H1 (cell line): ENCODE data around the gene F2. TPM values are rescaled to one million over a fixed set of nuclear protein-coding genes. Genes with fewer than 3 reads are reported as not detected.

Experiments
- CTCF ChIA-PET: fragments of 300-600 bp; sonication (Branson Sonifier 250); formaldehyde crosslinking; loops from one replicate; lab custom pipeline; 2021; ENCODE audit not compliant: partially characterized antibody; lab: Charles Lee
- POLR2A ChIA-PET: fragments of 300-600 bp; sonication (Branson Sonifier 250); formaldehyde crosslinking; loops from one replicate; lab custom pipeline; 2021; ENCODE audit warnings: inconsistent platforms; ENCODE audit not compliant: partially characterized antibody; lab: Charles Lee
- DNase-seq, 2 experiments: peaks; one replicate each; pipeline versions ENCODE4 v3.0.0 to v3.0.0-alpha.2; 2010 to 2022; ENCODE audit warnings: low spot score in 2 of 2, low read depth in 1 of 2, mixed read lengths in 1 of 2
- FAIRE-seq: peaks from 2 replicates; lab custom pipeline; 2011; peaks lifted over from hg19 to GRCh38; lab: Jason Lieb, UNC
- H2AFZ ChIP-seq: 2 replicates; pipeline ENCODE4 v1.8.1; 2012; ENCODE audit warnings: low read length, inconsistent platforms
- H2AK5ac ChIP-seq: 2 replicates; pipeline ENCODE4 v1.6.1; 2013; ENCODE audit warnings: low read depth, low read length
- H2BK120ac ChIP-seq: replicated peaks from 2 replicates; pipeline ENCODE3; 2013; ENCODE audit warnings: low read depth, low read length, inconsistent platforms
- H2BK12ac ChIP-seq: 2 replicates; pipeline ENCODE4 v1.6.1; 2013; ENCODE audit warnings: low read depth, low read length
- H2BK15ac ChIP-seq: 2 replicates; pipeline ENCODE4 v1.6.1; 2013; ENCODE audit warnings: low read length
- H2BK20ac ChIP-seq: 2 replicates; pipeline ENCODE4 v1.6.1; 2013; ENCODE audit warnings: low read length
- H2BK5ac ChIP-seq: 2 replicates; pipeline ENCODE4 v1.6.1; 2013; ENCODE audit warnings: low read depth, low read length
- H3K14ac ChIP-seq: 2 replicates; pipeline ENCODE4 v1.6.1; 2013; ENCODE audit warnings: inconsistent platforms; ENCODE audit not compliant: insufficient read length
- H3K18ac ChIP-seq: 2 replicates; pipeline ENCODE4 v1.6.1; 2013; ENCODE audit warnings: low read length; ENCODE audit errors: extremely low read depth
- H3K23ac ChIP-seq: 2 replicates; pipeline ENCODE4 v1.6.1; 2013; ENCODE audit warnings: inconsistent platforms; ENCODE audit not compliant: insufficient read length
- H3K23me2 ChIP-seq: 2 replicates; pipeline ENCODE4 v1.6.1; 2013; ENCODE audit warnings: low read depth, low read length
- H3K27ac ChIP-seq: 2 replicates; pipeline ENCODE4 v1.6.1; 2011; ENCODE audit warnings: low read depth, low read length, inconsistent platforms
- H3K27me3 ChIP-seq, 4 experiments: replicated peaks in 1 of 4; 1 replicate in 1 of 4; 2 replicates in 3 of 4; pipeline versions ENCODE4 v1.6.1 to v1.8.1; 2011 to 2013; ENCODE audit warnings: low read length in 3 of 4, mild to moderate bottlenecking in 3 of 4, inconsistent platforms in 2 of 4, mixed read lengths in 2 of 4, moderate library complexity in 1 of 4; ENCODE audit not compliant: control insufficient read depth in 3 of 4, insufficient read depth in 3 of 4; ENCODE audit errors: extremely low read depth in 1 of 4
- H3K36me3 ChIP-seq, 4 experiments: 2 replicates each; pipeline versions ENCODE4 v1.6.1 to v1.8.1; 2011 to 2013; ENCODE audit warnings: mild to moderate bottlenecking in 4 of 4, low read length in 3 of 4, moderate library complexity in 2 of 4, control low read depth in 1 of 4, inconsistent platforms in 1 of 4; ENCODE audit not compliant: insufficient read depth in 4 of 4, control insufficient read depth in 2 of 4
- H3K4ac ChIP-seq: replicated peaks from 2 replicates; pipeline ENCODE3; 2013; ENCODE audit warnings: low read length, low read depth, mixed read lengths, inconsistent platforms; ENCODE audit not compliant: insufficient read length
- H3K4me1 ChIP-seq, 4 experiments: replicated peaks in 1 of 4; 1 replicate in 1 of 4; 2 replicates in 3 of 4; pipeline versions ENCODE4 v1.6.1 to v1.8.1; 2011 to 2013; ENCODE audit warnings: low read length in 3 of 4, inconsistent platforms in 2 of 4, mixed read lengths in 1 of 4; ENCODE audit not compliant: insufficient read depth in 4 of 4, control insufficient read depth in 3 of 4
- H3K4me2 ChIP-seq, 2 experiments: 2 replicates each; pipeline versions ENCODE4 v1.6.1 to v1.8.1; 2011 to 2013; ENCODE audit warnings: low read depth in 2 of 2, low read length in 2 of 2, control low read depth in 1 of 2, inconsistent platforms in 1 of 2, mild to moderate bottlenecking in 1 of 2; ENCODE audit not compliant: insufficient read depth in 1 of 2
- H3K4me3 ChIP-seq, 4 experiments: fragments of 200-600, 300-600 bp in 1 of 4; sonication (generic), shearing (Covaris generic), sonication (Bioruptor Twin) in 1 of 4; 2 replicates each; pipeline versions ENCODE4 v1.5.1 to v1.8.1; 2011 to 2016; ENCODE audit warnings: low read length in 4 of 4, low read depth in 3 of 4, control low read depth in 2 of 4, inconsistent platforms in 2 of 4, mild to moderate bottlenecking in 2 of 4, mixed read lengths in 1 of 4, moderate library complexity in 1 of 4; ENCODE audit not compliant: insufficient read depth in 2 of 4; ENCODE audit errors: extremely low read depth in 1 of 4
- H3K56ac ChIP-seq: replicated peaks from 2 replicates; pipeline ENCODE3; 2013; ENCODE audit warnings: low read depth, mild to moderate bottlenecking, mixed read lengths, low read length, inconsistent platforms; ENCODE audit not compliant: insufficient read length
- H3K79me1 ChIP-seq: 2 replicates; pipeline ENCODE4 v1.6.1; 2013; ENCODE audit warnings: low read depth, low read length, control low read depth
- H3K79me2 ChIP-seq, 2 experiments: 2 replicates each; pipeline versions ENCODE4 v1.6.1 to v1.8.1; 2012 to 2013; ENCODE audit warnings: low read length in 2 of 2, mild to moderate bottlenecking in 2 of 2, inconsistent platforms in 1 of 2; ENCODE audit not compliant: insufficient read depth in 2 of 2, control insufficient read depth in 1 of 2
- H3K9ac ChIP-seq, 4 experiments: replicated peaks in 1 of 4; 1 replicate in 1 of 4; 2 replicates in 3 of 4; pipeline versions ENCODE4 v1.6.1 to v1.8.1; 2011 to 2013; ENCODE audit warnings: low read depth in 3 of 4, low read length in 3 of 4, control low read depth in 2 of 4, mild to moderate bottlenecking in 2 of 4, moderate library complexity in 2 of 4, inconsistent platforms in 1 of 4; ENCODE audit errors: extremely low read depth in 1 of 4
- H3K9me3 ChIP-seq, 2 experiments: 2 replicates each; pipeline versions ENCODE4 v1.6.1 to v1.8.1; 2012 to 2013; ENCODE audit warnings: mild to moderate bottlenecking in 2 of 2, moderate library complexity in 2 of 2, control low read depth in 1 of 2, inconsistent platforms in 1 of 2, low read depth in 1 of 2, low read length in 1 of 2, mixed read lengths in 1 of 2; ENCODE audit not compliant: insufficient read depth in 2 of 2
- H4K20me1 ChIP-seq, 2 experiments: replicated peaks in 1 of 2; 2 replicates each; pipeline versions ENCODE3 to v1.8.1; 2011 to 2013; ENCODE audit warnings: inconsistent platforms in 2 of 2, low read length in 2 of 2, mild to moderate bottlenecking in 1 of 2; ENCODE audit not compliant: insufficient read depth in 2 of 2, control insufficient read depth in 1 of 2
- H4K5ac ChIP-seq: 2 replicates; pipeline ENCODE4 v1.6.1; 2013; ENCODE audit warnings: low read length, low read depth, mixed read lengths, inconsistent platforms; ENCODE audit not compliant: insufficient read length
- H4K8ac ChIP-seq: 2 replicates; pipeline ENCODE4 v1.8.0; 2013; ENCODE audit warnings: mild to moderate bottlenecking, moderate library complexity, low read length, inconsistent platforms; ENCODE audit not compliant: insufficient read depth; ENCODE audit errors: extremely low read depth
- H4K91ac ChIP-seq: replicated peaks from 2 replicates; pipeline ENCODE3; 2013; ENCODE audit warnings: low read length, mixed read lengths, inconsistent platforms; ENCODE audit not compliant: insufficient read length
- CBX5 ChIP-seq: fragments of 300-800, 300-1000 bp; sonication (generic); IDR thresholded peaks from 2 replicates; pipeline ENCODE4 v1.7.1; 2016; ENCODE audit warnings: antibody characterized with exemption, low read length, low read depth
- CBX8 ChIP-seq: fragments of 300-800, 300-1000 bp; sonication (generic); IDR thresholded peaks from 2 replicates; pipeline ENCODE4 v1.7.1; 2016; ENCODE audit warnings: low read depth, low read length, borderline replicate concordance
- EGR1 ChIP-seq: IDR thresholded peaks from 2 replicates; pipeline ENCODE4 v1.6.1; 2011; ENCODE audit warnings: low read depth, low read length, borderline replicate concordance
- RFX5 ChIP-seq: IDR thresholded peaks from 2 replicates; pipeline ENCODE4 v1.6.1; 2011; ENCODE audit warnings: low read depth, low read length, improper control_type of control experiment, borderline replicate concordance
- SP1 ChIP-seq: IDR thresholded peaks from 2 replicates; pipeline ENCODE4 v1.6.1; 2011; ENCODE audit warnings: low read depth, low read length
- SRF ChIP-seq: IDR thresholded peaks from 2 replicates; pipeline ENCODE4 v1.6.1; 2011; ENCODE audit warnings: mild to moderate bottlenecking, low read depth, low read length, moderate library complexity
- YY1 ChIP-seq: IDR thresholded peaks from 2 replicates; pipeline ENCODE4 v1.6.1; 2011; ENCODE audit warnings: low read depth, mild to moderate bottlenecking, low read length
- WGBS, 2 experiments: shearing (Covaris generic) in 1 of 2; methylation state at CpG; one replicate each; pipeline versions ENCODE4 v1.1.6 to v1.1.7; 2013 to 2015; ENCODE audit warnings: low lambda C conversion rate in 2 of 2, mixed read lengths in 2 of 2, inconsistent platforms in 1 of 2, low coverage in 1 of 2, missing lambda C conversion rate in 1 of 2; ENCODE audit not compliant: insufficient replicate concordance in 2 of 2, insufficient coverage in 1 of 2, insufficient read length in 1 of 2; ENCODE audit errors: extremely low coverage in 1 of 2, missing lambda C conversion rate in 1 of 2; 5-methylcytosine and 5-hydroxymethylcytosine counted together
- polyA plus RNA-seq, 7 experiments: library from polyadenylated mRNA; depleted of rRNA in 3 of 7; stranded (reverse) in 5 of 7; unstranded in 2 of 7; fragments of >200 nt in 5 of 7; fragments of 200-250 nt in 2 of 7; gene quantifications; 1 replicate in 5 of 7; 2 replicates in 1 of 7; 4 replicates in 1 of 7; pipeline versions ENCODE4 v1.2.1 to v1.2.3, GENCODE V29; 2011 to 2013; ENCODE audit warnings: missing spikeins in 2 of 7, mixed read lengths in 2 of 7
- total RNA-seq: library from RNA; stranded (reverse); fragmentation: NEBNext Ultra II Directional; extraction: Animal tissue kit (Norgen Biotek cat#: 25700); gene quantifications from 2 replicates; pipeline ENCODE4 v1.2.1, GENCODE V29; 2021
- TF ChIP-seq, protein P1 (sequence below): IDR thresholded peaks from 2 replicates; pipeline ENCODE4 v1.6.1; 2012; ENCODE audit warnings: inconsistent platforms

Gene F2
- total and polyA plus RNA-seq, 2 of the 8 experiments (the other 6 are each of a cell fraction or from before 2014, with no cell fraction given): 0.11 TPM; not detected in 1

GRCh38 chr11:46676436-46677158, 42.4 kb upstream of the F2 start:
- FAIRE-seq: no peak
- no peak overlapping the region for H3K56ac ChIP-seq

More at GRCh38 chr11:46676436-46677158, 42.4 kb upstream of the F2 start:
- Histone ChIP-seq H3K79me1 (no peaks in the 10 kb centered on the region), H2AK5ac (no peak overlapping the region), H3K79me2 (no peaks in the 10 kb centered on the region), H3K4me1 (peaks cover 3 to 19% (median 7%) of the 10 kb centered on the region in 4 experiments), H2BK15ac (no peak overlapping the region), H4K5ac (no peak overlapping the region), H3K27me3 (no peaks in the 10 kb centered on the region), H2BK5ac (no peak overlapping the region), H3K23me2 (no peaks in the 10 kb centered on the region), H2BK12ac (no peak overlapping the region), H4K91ac (no peak overlapping the region), H3K36me3 (peaks cover 2 to 27% (median 14%) of the 10 kb centered on the region in 4 experiments; a peak in 6 of 8 replicates), H3K14ac (no peak overlapping the region), H3K9ac (no peak overlapping the region), H3K4me3 (no peak overlapping the region), H4K20me1 (peaks cover 0 to 1% of the 10 kb centered on the region in 2 experiments), H3K27ac (0 out of 2 replicates have a peak overlapping the region, but pooled peaks have one; percentile 6), H3K18ac (no peak overlapping the region), H3K4me2 (no peak overlapping the region), H4K8ac (no peak overlapping the region), H3K23ac (no peak overlapping the region), H2BK20ac (no peak overlapping the region), H3K9me3 (no peaks in the 10 kb centered on the region), H3K4ac (no peak overlapping the region), H2BK120ac (no peak overlapping the region), H2AFZ (no peak overlapping the region)
- WGBS, 2 experiments: 91% methylated on average over 15 of the region's 15 CpGs; no CpG with 5 or more reads in 1 of the 2 experiments
- no peak for DNase-seq
- ChIA-PET POLR2A (interaction anchor here (0.6 to 3.3 kb wide), 5 partner anchors 21 to 296 kb away, joined by 3 to 21 read pairs (median 3); no protein-coding TSS in a partner anchor), CTCF (no interaction called here)
- TF ChIP-seq RFX5: no peak
- no peak for TF ChIP-seq SRF
- TF ChIP-seq EGR1: no peak
- no peak for TF ChIP-seq CBX5
- TF ChIP-seq CBX8: no peak
- no peak for TF ChIP-seq YY1
- TF ChIP-seq, protein P1, sequence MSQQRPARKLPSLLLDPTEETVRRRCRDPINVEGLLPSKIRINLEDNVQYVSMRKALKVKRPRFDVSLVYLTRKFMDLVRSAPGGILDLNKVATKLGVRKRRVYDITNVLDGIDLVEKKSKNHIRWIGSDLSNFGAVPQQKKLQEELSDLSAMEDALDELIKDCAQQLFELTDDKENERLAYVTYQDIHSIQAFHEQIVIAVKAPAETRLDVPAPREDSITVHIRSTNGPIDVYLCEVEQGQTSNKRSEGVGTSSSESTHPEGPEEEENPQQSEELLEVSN: no peak
- TF ChIP-seq SP1: no peak
